Measurements from ENCODE around the gene PCBP3.

DNA sequence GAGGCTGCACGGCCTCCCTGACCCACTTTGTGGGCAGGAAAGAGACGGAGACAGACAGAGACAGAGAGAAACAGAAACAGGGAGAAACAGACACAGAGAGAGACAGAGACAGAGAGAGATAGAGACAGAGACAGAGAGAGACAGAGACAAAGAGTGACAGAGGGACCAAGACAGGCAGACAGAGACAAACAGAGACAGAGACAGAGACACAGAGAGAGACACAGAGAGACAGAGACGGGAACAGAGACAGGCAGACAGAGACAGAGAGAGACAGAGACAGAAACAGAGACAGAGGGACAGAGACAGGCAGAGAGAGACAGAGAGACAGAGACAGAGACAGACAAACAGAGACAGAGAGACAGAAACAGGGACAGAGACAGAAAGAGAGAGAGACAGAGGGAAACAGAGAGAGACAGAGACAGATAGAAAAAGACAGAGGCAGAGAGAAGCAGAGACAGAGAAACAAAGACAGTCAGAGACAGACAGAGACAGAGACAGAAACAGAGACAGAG lies 341.1 kb downstream of the PCBP3 start:
- TF ChIP-seq, protein P1, sequence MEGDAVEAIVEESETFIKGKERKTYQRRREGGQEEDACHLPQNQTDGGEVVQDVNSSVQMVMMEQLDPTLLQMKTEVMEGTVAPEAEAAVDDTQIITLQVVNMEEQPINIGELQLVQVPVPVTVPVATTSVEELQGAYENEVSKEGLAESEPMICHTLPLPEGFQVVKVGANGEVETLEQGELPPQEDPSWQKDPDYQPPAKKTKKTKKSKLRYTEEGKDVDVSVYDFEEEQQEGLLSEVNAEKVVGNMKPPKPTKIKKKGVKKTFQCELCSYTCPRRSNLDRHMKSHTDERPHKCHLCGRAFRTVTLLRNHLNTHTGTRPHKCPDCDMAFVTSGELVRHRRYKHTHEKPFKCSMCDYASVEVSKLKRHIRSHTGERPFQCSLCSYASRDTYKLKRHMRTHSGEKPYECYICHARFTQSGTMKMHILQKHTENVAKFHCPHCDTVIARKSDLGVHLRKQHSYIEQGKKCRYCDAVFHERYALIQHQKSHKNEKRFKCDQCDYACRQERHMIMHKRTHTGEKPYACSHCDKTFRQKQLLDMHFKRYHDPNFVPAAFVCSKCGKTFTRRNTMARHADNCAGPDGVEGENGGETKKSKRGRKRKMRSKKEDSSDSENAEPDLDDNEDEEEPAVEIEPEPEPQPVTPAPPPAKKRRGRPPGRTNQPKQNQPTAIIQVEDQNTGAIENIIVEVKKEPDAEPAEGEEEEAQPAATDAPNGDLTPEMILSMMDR (IDR thresholded peaks at IDR 0.05), result no peak
- TF ChIP-seq POLR2A (IDR thresholded peaks at IDR 0.05), result no peak
